HepG2 (cell line): Measurements from ENCODE around the gene DGKG. TPM values are rescaled to one million over a fixed set of nuclear protein-coding genes. Genes with fewer than 3 reads are reported as not detected.

Experiments used
- ATAC-seq: fragments of 200-7000 bp; cut with Tn5 transposase; 3 replicates; pipeline ENCODE4 v1.9.1; 2020; ENCODE audit warnings: mild to moderate bottlenecking, moderate library complexity
- BruUV-seq: library from RNA; stranded (reverse); fragments of 400-500 nt; replicated peaks from 2 replicates; lab custom pipeline; 2021; lab: Mats Ljungman, UMichigan
- CTCF ChIA-PET: fragments of 300-600 bp; formaldehyde crosslinking; extraction: SDS; loops from one replicate; lab custom pipeline; 2021; ENCODE audit warnings: low total read pairs, inconsistent platforms, low intra/inter-chr PET ratio; lab: Yijun Ruan, JAX
- POLR2A ChIA-PET: fragments of 350-600 bp; sonication (Branson Sonifier 250); formaldehyde crosslinking; loops from one replicate; lab custom pipeline; 2020; ENCODE audit warnings: antibody characterized with exemption, inconsistent platforms; lab: Yijun Ruan, JAX
- DNase-seq: peaks from one replicate; pipeline ENCODE4 v3.0.0-alpha.2; 2015; ENCODE audit warnings: low spot score
- FAIRE-seq: peaks from 3 replicates; lab custom pipeline; 2011; peaks lifted over from hg19 to GRCh38; lab: Jason Lieb, UNC
- H2AFZ ChIP-seq: one replicate; pipeline ENCODE4 v1.6.1; 2011; ENCODE audit warnings: low read length, inconsistent platforms
- H3K27ac ChIP-seq: fragments of 300-600 bp; 3 replicates; pipeline ENCODE4 v1.8.0; 2011; ENCODE audit warnings: mixed run types, mild to moderate bottlenecking, mixed read lengths, low read length, inconsistent platforms; ENCODE audit not compliant: insufficient read depth; ENCODE audit errors: extremely low read length
- H3K27me3 ChIP-seq, 2 experiments: fragments of 200-600 bp in 1 of 2; 2 replicates in 1 of 2; 3 replicates in 1 of 2; pipeline versions ENCODE4 v1.6.0 to v1.8.0; 2011; ENCODE audit warnings: low read length in 2 of 2, mild to moderate bottlenecking in 2 of 2, moderate library complexity in 2 of 2, inconsistent platforms in 1 of 2; ENCODE audit not compliant: insufficient read depth in 2 of 2, control insufficient read depth in 1 of 2
- H3K36me3 ChIP-seq, 2 experiments: fragments of 200-600 bp in 1 of 2; replicated peaks in 1 of 2; 2 replicates in 1 of 2; 3 replicates in 1 of 2; pipeline versions ENCODE4 v1.5.1 to v1.8.0; 2011; ENCODE audit warnings: low read length in 2 of 2, inconsistent platforms in 1 of 2; ENCODE audit not compliant: insufficient read depth in 2 of 2, control insufficient read depth in 1 of 2
- H3K4me1 ChIP-seq: 2 replicates; pipeline ENCODE4 v1.5.1; 2012; ENCODE audit warnings: low read length, inconsistent platforms; ENCODE audit not compliant: insufficient read depth
- H3K4me2 ChIP-seq: 2 replicates; pipeline ENCODE4 v1.6.0; 2011; ENCODE audit warnings: low read depth, low read length, inconsistent platforms
- H3K4me3 ChIP-seq, 3 experiments: fragments of 200-600 bp in 1 of 3; sonication (generic), shearing (Covaris generic) in 1 of 3; replicated peaks in 1 of 3; 2 replicates each; pipeline ENCODE4 v1.5.1; 2011 to 2016; ENCODE audit warnings: low read length in 3 of 3, inconsistent platforms in 2 of 3, low read depth in 2 of 3, mild to moderate bottlenecking in 2 of 3, control low read depth in 1 of 3, mixed read lengths in 1 of 3; ENCODE audit not compliant: insufficient read depth in 1 of 3
- H3K79me2 ChIP-seq: one replicate; pipeline ENCODE4 v1.6.1; 2011; ENCODE audit warnings: low read length, inconsistent platforms; ENCODE audit not compliant: insufficient read depth
- H3K9ac ChIP-seq: 2 replicates; pipeline ENCODE4 v1.6.0; 2011; ENCODE audit warnings: mild to moderate bottlenecking, low read depth, low read length, inconsistent platforms; ENCODE audit not compliant: insufficient read depth
- H3K9me3 ChIP-seq: 2 replicates; pipeline ENCODE4 v1.5.1; 2012; ENCODE audit warnings: mild to moderate bottlenecking, low read length
- H4K20me1 ChIP-seq: 2 replicates; pipeline ENCODE4 v1.6.0; 2011; ENCODE audit warnings: inconsistent platforms, mild to moderate bottlenecking, low read length, moderate library complexity; ENCODE audit not compliant: insufficient read depth
- ATAD3A ChIP-seq: sonication (generic); formaldehyde crosslinking; IDR thresholded peaks from 2 replicates; pipeline ENCODE4 v1.4.0; 2020; ENCODE audit warnings: missing genetic modification reagents
- DDIT3 ChIP-seq: sonication (generic); formaldehyde crosslinking; IDR thresholded peaks from 2 replicates; pipeline ENCODE4 v1.4.0; 2020; ENCODE audit warnings: mild to moderate bottlenecking, missing genetic modification reagents
- EED ChIP-seq: sonication (generic); formaldehyde crosslinking; IDR thresholded peaks from 2 replicates; pipeline ENCODE4 v1.5.0; 2020; ENCODE audit warnings: mild to moderate bottlenecking, missing genetic modification reagents
- FOSL2 ChIP-seq: sonication (generic); formaldehyde crosslinking; IDR thresholded peaks from 2 replicates; pipeline ENCODE4 v1.4.0; 2020; ENCODE audit warnings: missing genetic modification reagents
- HOXA9 ChIP-seq: sonication (generic); formaldehyde crosslinking; IDR thresholded peaks from 2 replicates; pipeline ENCODE4 v1.8.1; 2022; ENCODE audit warnings: missing genetic modification reagents, mild to moderate bottlenecking, moderate library complexity, borderline replicate concordance
- MBNL3 ChIP-seq: fragments of 250-450 bp; sonication (Bioruptor Pico); conservative IDR thresholded peaks from 2 replicates; pipeline ENCODE4 v1.8.0; 2022; ENCODE audit warnings: mild to moderate bottlenecking, inconsistent platforms
- NFIB ChIP-seq: sonication (generic); formaldehyde crosslinking; IDR thresholded peaks from 2 replicates; pipeline ENCODE4 v1.9.0; 2021; ENCODE audit warnings: missing genetic modification reagents, mild to moderate bottlenecking, borderline replicate concordance
- PLSCR1 ChIP-seq: sonication (generic); formaldehyde crosslinking; IDR thresholded peaks from 2 replicates; pipeline ENCODE4 v1.5.0; 2020; ENCODE audit warnings: missing genetic modification reagents, mild to moderate bottlenecking, borderline replicate concordance
- POLR2G ChIP-seq: fragments of 200-400 bp; formaldehyde crosslinking; IDR thresholded peaks from 2 replicates; pipeline ENCODE4 v1.6.1; 2018; ENCODE audit warnings: mild to moderate bottlenecking, low read depth, low read length, moderate library complexity
- TCF7L2 ChIP-seq: IDR thresholded peaks from 2 replicates; pipeline ENCODE4 v1.6.1; 2011; ENCODE audit warnings: mild to moderate bottlenecking, low read depth, low read length, moderate library complexity
- TFAP4 ChIP-seq: sonication (generic); IDR thresholded peaks from 2 replicates; pipeline ENCODE4 v1.6.1; 2016; ENCODE audit warnings: low read depth, borderline replicate concordance
- UBTF ChIP-seq: sonication (generic); formaldehyde crosslinking; IDR thresholded peaks from 2 replicates; pipeline ENCODE4 v1.4.0; 2020; ENCODE audit warnings: mild to moderate bottlenecking, missing genetic modification reagents
- ZFY ChIP-seq: sonication (generic); formaldehyde crosslinking; IDR thresholded peaks from 2 replicates; pipeline ENCODE4 v1.4.0; 2020; ENCODE audit warnings: missing genetic modification reagents
- ZNF101 ChIP-seq: sonication (generic); formaldehyde crosslinking; IDR thresholded peaks from 2 replicates; pipeline ENCODE4 v1.4.0; 2020; ENCODE audit warnings: mild to moderate bottlenecking, low read depth, missing genetic modification reagents, borderline replicate concordance
- ZNF18 ChIP-seq: sonication (generic); formaldehyde crosslinking; IDR thresholded peaks from 2 replicates; pipeline ENCODE4 v1.8.0; 2022; ENCODE audit warnings: mild to moderate bottlenecking, missing genetic modification reagents; ENCODE audit not compliant: insufficient replicate concordance
- ZNF605 ChIP-seq: sonication (generic); formaldehyde crosslinking; IDR thresholded peaks from 2 replicates; pipeline ENCODE4 v1.8.0; 2022; ENCODE audit warnings: mild to moderate bottlenecking, missing genetic modification reagents
- ZSCAN20 ChIP-seq: sonication (generic); formaldehyde crosslinking; IDR thresholded peaks from 2 replicates; pipeline ENCODE4 v1.4.0; 2020; ENCODE audit warnings: missing genetic modification reagents, mild to moderate bottlenecking, borderline replicate concordance
- WGBS: methylation state at CpG from one replicate; pipeline ENCODE4 v1.1.6; 2017; ENCODE audit warnings: low lambda C conversion rate; 5-methylcytosine and 5-hydroxymethylcytosine counted together
- in situ Hi-C: cut with HindIII; loops from 2 replicates; pipeline ENCODE4 v1.10.0; 2017; ENCODE audit warnings: low pct_unique_long_range_greater_than_20kb; ENCODE audit not compliant: extremely low pct_ligation_motif_present
- intact Hi-C: fragments of 100-400 bp; cut with micrococcal nuclease; formaldehyde crosslinking; loops from one replicate; pipeline ENCODE4 v1.10.0; 2022; ENCODE audit not compliant: unreplicated experiment
- polyA plus RNA-seq, 8 experiments: library from polyadenylated mRNA; depleted of rRNA in 3 of 8; stranded (reverse) in 7 of 8; unstranded in 1 of 8; fragments of >200 nt; fragmentation: Illumina TruSeq in 4 of 8; extraction: Trizol in 4 of 8; gene quantifications; 2 replicates each; pipeline versions ENCODE4 v1.2.1 to v1.2.3, GENCODE V29; 2011 to 2016; ENCODE audit warnings: low read depth in 4 of 8, missing spikeins in 1 of 8, mixed read lengths in 1 of 8; ENCODE audit not compliant: insufficient read depth in 1 of 8
- total RNA-seq, 5 experiments: library from RNA; depleted of rRNA; stranded (reverse); fragments of >200 nt; fragmentation: Illumina TruSeq; extraction: Trizol; gene quantifications; 2 replicates each; pipeline ENCODE4 v1.2.3, GENCODE V29; 2016; ENCODE audit warnings: low read depth in 1 of 5

The DGKG gene
- total and polyA plus RNA-seq, 2 of the 13 experiments (the other 11 are each of a cell fraction or from before 2014, with no cell fraction given), result 3.8 to 6.2 TPM

GRCh38 chr3:186394566-186395217 lies 32.7 kb upstream of the DGKG start:
- Histone ChIP-seq H3K9me3 (no peaks in the 10 kb centered on the region), H4K20me1 (no peaks in the 10 kb centered on the region), H3K36me3 (no peaks in the 10 kb centered on the region), H3K79me2 (no peaks in the 10 kb centered on the region), H2AFZ (no peak overlapping the region), H3K4me2 (no peak overlapping the region), H3K9ac (no peak overlapping the region), H3K4me3 (no peak overlapping the region), H3K27ac (no peak overlapping the region), H3K27me3 (peaks cover 0 to 3% of the 10 kb centered on the region in 2 experiments; a peak in 1 of 5 replicates), H3K4me1 (no peaks in the 10 kb centered on the region)
- no peak for FAIRE-seq
- ATAC-seq, result no peak
- in situ Hi-C loops, result no loop called here
- WGBS, result 31% methylated on average over 4 of the region's 4 CpGs
- CTCF ChIA-PET, result no interaction called here
- no TSS peak for BruUV-seq
- DNase-seq, result no peak
- intact Hi-C loops, result no loop called here
- POLR2A ChIA-PET, result no interaction called here
- TF ChIP-seq FOSL2 (CRISPR knock-in tag) (no peak), TFAP4 (no peak), MBNL3 (no peak), UBTF (CRISPR knock-in tag) (no peak), ZSCAN20 (CRISPR knock-in tag) (no peak), POLR2G (no peak), ATAD3A (no peak), HOXA9 (CRISPR knock-in tag) (no peak), ZNF605 (CRISPR knock-in tag) (no peak), PLSCR1 (CRISPR knock-in tag) (no peak), NFIB (CRISPR knock-in tag) (no peak), ZFY (no peak), DDIT3 (CRISPR knock-in tag) (no peak), EED (no peak), ZNF101 (CRISPR knock-in tag) (no peak), TCF7L2 (no peak), ZNF18 (CRISPR knock-in tag) (no peak)
